CD4-positive, alpha-beta T cell treated with Interleukin-10 for 1 hour (primary cell): Measurements from ENCODE around the gene METTL25.

Source experiments
- DNase-seq: peaks from one replicate; pipeline ENCODE4 v3.0.0-alpha.2; 2020

Gene METTL25

DNA sequence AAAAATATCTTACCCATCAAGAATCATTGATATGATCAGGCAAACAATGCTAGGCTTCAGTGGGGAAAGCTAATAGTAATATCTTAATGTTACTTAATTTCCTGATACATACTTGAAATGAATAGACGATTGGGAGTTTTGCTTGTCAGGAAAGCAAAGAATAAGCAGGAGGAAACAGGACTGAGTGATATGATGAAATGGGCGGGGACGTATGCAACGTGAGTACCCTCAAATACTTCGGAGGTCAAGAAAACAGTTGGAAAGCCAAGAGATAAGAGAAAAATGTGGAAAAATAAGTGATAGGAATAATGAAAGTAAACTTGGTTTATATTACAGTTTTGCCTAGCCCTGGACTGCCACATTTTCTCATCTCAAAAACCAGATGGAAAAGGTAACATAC lies 49.2 kb downstream of the METTL25 start:
- DNase-seq: no peak

DNA sequence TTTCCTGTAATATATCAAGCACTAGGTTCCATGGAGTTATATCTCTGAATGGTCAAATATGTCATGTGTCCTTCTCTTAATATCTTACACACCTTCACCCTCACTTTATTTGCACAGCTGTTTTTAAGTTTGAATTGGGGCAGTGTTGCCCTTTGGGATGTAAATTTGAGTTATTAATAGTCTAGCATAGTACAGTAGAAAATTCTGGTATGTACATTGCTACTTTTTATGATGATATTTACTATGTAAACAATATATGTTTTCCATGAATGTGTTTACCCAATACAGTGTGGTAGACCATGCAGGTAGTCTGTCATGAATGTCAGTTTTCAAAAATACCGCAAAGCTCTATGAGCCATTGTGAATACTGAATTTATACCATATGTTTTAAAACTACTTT lies 50.5 kb downstream of the METTL25 start:
- no peak for DNase-seq

DNA sequence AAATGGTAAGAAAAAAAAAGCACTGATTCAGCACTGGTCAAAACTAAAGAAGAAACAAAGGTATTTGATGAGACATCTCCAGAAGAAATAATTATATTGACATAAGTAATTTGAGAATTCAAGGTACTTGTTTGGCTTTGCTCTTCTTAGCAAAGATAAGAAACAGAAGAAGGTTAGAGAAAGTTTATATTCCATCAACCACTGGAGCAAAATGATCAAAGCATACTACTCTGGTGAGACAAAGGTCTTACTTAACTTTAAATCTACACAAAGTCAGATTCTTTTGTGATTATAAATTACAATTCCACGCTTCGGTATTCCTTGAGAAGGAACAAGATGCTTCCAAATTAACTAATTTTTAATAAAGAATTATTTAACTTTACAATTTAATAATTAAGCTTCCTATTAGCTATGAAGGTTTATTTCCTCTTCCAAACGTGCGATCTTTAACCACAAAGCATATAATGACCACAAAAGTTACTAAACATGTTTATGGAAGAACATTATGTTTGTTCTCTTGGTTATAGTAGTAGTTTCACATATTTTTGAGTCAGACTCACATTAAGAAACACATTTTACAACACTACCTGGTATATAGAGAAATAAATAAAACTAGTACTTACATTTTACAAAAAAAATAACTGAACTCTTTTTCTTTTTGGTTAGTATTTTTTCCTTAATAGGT lies 53.4 kb downstream of the METTL25 start:
- DNase-seq: no peak

DNA sequence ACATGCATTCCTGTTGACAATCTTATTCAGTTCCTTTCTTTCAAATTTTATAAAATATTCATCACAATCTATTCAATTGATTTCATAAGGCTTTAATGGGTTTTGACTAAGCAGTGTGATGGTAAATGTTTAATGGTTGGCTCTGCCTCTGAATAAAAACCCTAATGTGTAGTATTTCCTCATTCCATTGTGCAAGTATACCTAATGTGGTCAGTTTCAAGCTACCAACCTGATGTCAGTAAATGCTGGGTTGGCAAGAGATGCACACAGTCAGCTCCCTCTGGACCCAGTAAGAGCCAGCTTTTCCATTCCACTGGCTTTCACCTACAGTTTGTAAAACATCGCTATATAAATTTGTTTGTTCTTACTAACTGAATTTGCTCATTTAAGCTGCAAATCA lies 53.9 kb downstream of the METTL25 start:
- DNase-seq: no peak

DNA sequence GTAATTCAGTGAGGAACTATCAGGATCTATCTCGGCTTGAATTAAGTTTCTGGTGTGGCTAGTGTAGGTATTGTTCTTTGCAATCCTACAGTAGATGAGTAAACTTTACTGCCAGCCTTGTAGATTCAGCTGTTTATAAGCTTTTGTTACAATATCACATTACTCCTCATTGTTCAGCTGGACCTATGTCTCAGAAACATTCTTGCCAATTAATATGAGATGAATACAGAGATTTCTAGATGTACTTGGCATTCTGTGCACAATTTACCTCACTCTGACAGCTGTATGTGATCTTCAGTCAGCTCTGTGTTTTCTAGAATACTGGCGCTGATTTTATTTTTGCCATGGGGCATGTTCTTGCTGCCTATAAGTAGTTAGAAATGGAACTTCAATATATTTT lies 55.7 kb downstream of the METTL25 start:
- DNase-seq: no peak

DNA sequence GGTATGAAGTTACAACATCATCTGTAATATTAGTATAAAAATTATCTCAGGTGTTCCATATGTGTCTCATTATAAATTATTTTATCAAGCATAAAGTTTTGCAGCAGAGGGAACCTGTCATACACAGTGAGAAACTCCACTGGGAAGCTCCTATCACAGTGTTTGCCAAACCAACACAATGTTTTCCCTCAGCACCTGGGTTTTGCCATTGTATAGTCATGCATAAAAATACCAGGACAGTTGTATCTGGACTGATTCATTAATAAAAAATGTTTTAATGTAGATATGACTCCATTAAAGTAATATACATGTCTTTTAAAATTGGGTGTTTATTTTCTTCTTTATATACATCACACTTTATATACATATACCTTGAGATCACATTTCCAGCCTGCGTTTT lies 56.6 kb downstream of the METTL25 start:
- no peak for DNase-seq

DNA sequence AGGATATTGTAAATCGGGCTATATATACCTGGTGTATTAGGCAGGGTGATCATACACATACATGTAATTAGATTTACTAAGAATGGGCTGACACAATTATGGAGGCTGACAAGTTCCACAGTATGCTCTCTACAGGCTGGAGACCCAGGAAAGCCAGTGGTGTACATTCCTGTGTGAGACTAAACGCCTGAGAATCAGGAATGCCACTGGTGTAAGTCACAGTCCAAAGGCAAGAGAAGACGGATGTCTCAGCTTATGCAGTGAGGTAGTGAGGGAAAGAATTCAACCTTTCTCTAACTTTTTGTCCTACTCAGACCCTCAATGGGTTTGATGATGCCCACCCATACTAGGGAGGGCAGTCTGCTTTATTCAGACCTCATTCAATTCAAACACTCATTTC lies 57.1 kb downstream of the METTL25 start:
- DNase-seq: no peak

DNA sequence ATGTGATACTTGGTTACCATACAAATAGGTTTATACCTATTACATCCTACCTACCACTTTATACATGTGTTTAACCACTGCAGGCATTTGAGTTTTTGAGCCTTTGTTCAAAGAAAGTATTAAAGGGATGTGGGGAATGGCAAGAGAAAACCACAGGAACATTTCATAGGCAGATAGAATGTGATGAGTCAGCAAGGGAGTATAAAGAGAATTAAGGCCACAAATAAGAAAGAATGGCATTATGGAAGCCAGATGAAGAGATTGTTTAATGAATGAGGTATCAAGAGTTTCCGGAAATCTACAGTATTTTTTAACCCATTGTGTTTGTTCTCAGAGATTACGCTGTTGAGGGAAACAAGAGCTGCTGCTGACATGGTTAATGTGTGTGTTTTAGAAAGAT lies 66.9 kb downstream of the METTL25 start:
- no peak for DNase-seq

DNA sequence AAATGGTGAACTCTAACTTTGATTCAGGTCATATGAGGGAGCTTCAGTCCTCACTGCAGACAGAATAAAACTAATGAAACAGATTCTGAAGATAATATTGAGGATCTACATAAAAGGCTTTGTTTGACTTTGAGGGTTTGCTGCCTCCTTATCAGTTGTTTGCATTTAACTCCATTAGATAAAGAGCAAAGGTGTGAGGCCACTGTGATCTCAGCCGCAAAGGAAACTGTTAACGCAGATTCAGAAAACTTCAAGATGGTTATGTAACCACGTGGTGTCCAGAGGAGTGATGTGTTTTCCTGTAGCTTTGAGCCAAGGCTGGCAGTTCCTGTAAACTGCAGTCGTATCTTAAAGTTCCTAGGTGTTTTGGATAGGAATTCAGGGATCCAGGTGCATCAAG lies 67.8 kb downstream of the METTL25 start:
- no peak for DNase-seq

DNA sequence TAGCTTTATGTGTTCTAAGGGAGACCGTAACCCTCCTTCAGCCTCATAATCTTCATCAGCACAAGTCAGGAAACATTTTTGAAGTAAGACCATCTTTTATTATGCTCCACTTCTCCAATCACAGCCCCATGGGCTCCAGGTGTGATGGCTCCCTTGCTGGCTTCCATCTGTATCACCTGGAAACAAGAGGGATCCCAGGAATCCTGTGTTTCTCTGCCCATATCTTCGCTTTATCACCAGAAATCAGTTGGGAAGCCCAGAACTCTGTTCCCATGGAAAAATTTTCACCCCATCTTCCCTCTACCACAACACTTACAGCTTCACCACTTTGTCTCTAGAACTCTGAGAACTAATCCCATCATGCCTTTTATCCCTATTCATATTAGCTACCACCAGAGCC lies 68.3 kb downstream of the METTL25 start:
- DNase-seq: no peak

DNA sequence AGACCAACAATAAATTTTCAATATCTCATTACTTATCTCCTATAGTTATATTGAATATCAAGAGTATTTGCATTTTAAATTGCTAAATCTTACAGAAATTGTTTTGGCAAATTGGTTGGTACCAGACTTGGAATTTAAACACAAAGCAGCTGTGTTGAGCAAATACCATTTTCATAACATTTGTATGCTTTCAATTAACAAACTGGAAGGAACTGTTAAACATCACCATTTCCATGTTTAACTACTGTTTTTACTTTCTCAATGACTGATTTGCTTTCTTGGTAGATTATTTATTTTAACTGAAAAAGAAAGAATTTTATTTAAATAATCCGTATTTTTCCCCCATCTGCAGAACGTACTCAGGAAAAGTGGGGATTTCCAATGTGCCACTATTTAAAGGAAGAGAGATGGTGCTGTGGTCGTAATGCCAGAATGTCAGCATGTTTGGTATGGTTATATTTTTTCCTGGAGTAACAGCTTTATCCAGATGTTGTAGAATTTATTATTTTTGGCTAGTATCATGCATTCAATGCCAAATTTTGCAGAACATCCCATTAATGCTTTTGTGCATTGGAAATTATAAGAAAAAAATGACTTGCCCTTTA lies 72.3 kb downstream of the METTL25 start:
- DNase-seq: no peak

DNA sequence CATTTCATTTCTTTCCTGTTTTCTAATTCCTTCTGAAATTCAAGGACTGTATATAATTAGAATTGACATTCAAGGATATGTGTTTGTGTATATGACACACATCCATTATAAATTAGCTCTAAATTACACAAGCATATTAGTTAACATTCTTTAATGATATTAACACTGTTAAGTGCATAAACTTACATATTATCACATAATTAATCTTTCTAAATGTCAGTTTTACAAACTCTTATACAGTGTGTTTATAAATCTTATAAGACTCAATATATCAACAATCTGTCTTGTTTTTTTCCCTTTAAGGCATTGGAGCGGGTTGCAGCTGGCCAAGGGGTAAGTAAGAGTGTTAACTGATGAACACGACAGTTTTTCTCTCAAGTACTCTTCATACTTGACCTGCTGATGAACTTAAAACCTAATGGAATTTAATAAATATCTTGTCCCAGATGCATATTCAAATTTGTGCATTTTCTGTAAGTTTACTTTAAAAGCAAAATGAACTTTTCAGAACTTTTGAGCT lies 76.1 kb downstream of the METTL25 start:
- DNase-seq: no peak

DNA sequence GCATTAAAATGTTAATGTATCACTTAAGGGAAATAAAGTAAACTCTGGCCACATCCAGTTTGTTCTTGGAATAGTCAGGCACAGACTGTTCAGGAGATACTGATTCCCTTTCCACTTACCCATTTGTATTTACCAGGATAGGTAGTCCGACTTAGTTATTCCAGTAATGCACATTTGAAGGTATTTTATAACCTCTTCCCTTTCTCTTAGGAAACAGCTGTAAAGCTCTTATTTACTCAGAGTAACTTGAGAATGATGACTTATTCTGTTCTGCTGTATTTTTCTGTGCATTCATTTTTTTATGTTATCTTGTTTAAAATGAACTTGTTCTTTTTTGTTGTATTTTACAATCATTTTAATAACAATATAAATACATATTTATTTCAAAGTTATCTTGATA lies 78.0 kb downstream of the METTL25 start:
- DNase-seq: no peak

DNA sequence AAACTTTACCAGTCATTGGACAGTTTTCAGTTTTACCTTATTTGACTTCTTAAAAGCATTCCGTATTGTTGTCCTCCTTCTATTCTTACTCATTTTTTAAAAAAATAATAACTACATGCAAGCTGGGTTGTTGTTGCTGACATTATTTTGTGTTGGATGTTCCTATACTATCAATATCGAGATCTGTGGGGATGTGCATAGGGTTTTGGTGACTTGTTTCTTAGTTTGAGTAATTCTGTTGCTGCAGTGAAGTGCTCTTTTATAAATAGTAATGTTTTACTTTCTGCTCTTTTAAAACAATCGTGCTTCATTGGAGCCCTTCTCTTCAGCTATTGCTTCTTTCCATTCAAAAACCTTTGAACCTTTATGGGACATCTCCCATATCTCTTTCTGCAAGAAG lies 79.4 kb downstream of the METTL25 start:
- no peak for DNase-seq

DNA sequence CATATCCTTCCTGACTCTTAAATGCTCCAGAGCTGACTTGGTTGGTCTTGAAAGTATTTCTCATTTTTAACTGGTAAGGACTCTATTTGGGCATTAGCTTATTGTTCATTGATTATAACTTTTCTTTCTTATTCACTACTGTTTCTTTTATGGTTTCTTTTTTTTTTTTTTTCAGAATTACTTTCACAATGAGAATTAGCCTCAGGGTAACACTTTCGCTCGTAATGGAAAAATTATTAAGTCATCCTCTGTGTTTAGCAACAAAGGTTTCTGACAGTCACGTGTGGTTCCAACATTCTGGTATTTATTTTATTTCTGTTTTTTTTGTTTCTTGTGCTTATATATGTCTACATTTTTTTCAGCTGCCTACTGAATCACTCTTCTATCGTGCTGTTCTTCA lies 80.0 kb downstream of the METTL25 start:
- no peak for DNase-seq

DNA sequence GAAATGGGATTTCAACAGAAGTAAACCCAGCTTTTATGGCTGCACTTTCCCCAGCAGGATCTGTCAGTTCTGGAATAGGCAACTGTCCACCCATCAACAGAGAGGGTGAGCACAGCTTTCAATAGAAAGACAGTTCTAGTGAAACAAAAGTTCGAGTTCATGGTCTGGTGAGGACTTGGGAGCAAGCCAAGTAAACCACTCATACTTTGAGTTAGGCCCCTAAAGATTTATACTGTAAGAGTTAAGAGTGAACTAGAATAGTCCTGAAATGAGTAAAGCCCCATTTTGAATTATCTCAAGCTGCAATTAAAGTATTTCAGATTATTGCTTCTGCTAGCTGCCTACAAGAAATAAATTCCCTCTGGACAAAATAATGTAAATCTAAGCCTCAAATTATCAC lies 82.6 kb downstream of the METTL25 start:
- no peak for DNase-seq

DNA sequence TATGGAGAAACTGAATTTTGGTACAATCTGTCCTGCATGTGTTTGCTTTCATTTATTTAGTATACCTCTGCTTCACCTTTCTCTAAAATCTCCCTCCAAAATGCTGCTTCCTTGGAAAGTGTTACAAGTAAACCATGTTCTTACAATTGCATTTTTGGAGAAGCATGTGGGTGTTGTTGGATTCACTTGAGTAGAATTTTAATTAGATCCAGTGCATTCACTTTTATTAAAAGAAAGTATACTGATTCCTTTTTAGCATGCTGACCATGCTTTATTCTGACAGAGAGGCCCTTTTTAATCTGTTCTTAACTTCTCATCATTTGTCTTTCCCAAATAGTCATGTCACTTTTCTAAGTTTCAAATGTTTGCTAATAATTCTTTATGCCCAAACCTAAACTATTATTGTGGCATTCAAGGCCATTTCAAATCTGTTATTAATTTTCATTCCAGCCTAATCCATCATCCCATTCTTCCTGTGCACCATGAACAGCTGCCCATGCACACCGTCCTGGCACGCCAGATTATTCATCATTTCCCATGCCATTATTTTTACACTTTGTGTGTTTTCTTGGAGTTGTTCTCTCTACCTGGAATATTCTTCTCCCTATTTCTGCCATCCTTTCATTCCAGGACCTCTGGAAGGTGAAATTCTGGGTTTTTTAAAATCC lies 90.7 kb downstream of the METTL25 start:
- DNase-seq: no peak

DNA sequence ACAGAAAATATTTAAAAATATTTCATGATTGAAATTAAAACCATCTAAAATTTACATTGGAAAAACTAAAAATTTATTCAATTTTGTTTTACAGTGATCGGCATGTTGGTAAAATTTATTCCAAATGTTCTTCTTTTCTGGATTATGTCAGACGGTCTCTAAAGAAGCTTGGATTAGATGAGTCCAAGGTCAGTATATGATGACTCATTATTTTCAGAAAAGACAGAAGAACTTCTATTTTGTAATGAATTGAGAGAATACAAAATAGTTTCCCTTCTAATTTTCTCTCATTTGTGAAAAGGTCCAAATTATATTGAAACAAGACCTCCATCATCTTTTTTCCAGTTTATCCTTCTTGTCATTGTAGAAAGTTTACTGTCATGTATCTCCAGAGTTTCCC lies 98.3 kb downstream of the METTL25 start:
- DNase-seq: no peak

DNA sequence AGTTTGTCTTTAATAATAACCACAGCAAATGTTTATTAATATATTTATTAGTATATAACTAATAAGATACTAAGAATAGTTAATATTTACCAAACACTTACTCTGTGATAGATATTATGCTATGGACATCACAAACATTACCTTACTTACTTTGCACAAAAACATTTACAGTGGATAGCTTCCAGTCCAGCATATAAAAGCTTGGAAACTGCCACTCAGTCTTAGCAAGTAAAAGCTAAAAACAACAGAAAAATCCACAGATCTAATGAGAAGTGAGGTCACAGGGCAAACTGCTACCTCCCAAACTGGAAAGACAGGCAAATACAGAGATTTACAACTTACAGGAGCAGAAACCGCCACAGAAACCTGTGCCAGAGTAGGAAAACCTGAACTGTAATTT lies 99.8 kb downstream of the METTL25 start:
- DNase-seq: no peak

DNA sequence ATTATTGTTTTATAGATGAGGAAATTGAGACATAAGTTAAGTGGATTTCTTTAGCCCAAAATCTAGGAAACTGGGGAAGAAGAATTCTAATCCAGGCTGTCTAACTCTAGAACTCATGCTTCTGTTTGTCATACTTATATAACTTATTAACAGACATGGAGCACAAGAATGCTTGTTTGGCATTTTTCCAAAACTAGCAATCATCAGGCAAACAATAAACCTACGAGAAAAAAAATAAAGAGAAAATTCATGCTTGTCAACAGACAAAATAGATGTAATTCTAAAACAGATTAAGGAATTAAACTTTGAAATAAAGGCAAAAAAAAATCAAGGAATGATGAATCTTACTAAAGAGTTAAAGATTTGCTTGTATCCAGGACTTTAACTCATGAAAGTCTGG lies 103.1 kb downstream of the METTL25 start:
- DNase-seq: no peak

DNA sequence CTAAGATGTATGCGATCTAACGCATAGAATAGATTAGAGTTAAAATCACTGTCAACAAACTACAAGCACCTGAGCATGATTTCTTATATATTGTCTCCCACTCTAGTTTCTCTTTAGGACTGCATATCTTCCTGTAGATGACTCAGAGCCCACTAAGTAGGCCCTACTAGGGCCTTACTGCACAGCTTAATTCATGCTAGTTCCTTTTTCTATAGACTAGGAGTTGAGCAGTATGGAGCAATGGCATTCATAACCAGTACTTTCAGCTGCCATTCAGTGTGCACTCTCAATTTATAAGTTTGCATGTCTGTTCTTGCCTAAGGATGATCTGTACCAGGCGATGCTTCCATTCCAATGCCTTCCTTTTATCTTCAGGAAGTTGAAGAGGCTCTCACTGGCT lies 103.5 kb downstream of the METTL25 start:
- no peak for DNase-seq

DNA sequence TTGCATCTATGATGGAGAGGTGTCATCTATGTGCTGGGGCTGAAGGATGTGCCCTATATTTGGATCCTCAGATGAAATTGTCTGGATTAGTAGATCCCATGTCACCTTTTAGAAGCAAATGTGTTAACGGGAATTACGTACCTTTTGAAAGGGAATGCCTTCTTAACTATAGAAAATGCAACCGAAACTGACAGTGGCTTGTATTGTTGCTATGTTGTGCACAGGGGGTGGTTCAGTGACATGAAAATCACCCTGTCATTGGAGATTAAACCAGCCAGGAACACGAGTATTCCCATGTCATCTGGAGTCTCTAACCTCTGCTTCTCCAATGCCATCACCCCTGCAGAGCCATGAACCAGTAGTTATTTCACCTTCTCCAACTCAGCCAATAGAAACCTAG lies 110.2 kb downstream of the METTL25 start:
- DNase-seq: no peak

DNA sequence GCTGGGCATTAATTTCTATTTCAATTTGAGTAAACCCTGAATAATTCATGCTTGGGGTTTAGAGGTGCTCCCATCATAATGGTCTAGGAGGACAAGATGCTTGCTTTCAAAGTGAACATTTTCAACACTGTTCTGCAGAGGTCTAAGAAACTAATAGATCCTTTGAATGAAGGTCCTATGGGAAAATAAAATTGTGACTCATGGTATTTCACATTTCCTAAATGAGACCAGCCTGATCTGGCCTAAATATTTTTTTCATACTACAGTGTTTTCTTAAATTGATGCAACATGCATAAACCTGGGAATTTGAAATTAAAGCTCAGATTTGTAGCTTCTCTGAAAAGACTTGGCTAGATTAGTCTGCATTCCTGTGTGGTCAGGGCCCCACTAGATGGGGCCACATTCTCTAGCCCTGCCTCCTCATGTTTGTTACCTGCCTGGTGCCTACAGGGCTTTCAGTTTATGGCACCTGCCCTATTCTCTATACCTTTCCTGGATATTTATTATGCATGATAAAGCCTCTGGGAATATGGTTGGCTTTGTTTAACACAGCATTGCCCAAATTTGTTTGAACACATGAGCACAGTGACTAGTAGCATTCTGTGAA lies 112.7 kb downstream of the METTL25 start:
- no peak for DNase-seq
